ENCODE measurements around the gene TAOK1.

The TAOK1 gene

GRCh38 chr17:29586676-29587469, 196.7 kb downstream of the TAOK1 start:
- no peak for DNase-seq

GRCh38 chr17:29587591-29587990, 197.4 kb downstream of the TAOK1 start:
- no peak for DNase-seq

GRCh38 chr17:29588017-29588561, 197.9 kb downstream of the TAOK1 start:
- no peak for DNase-seq

DNA sequence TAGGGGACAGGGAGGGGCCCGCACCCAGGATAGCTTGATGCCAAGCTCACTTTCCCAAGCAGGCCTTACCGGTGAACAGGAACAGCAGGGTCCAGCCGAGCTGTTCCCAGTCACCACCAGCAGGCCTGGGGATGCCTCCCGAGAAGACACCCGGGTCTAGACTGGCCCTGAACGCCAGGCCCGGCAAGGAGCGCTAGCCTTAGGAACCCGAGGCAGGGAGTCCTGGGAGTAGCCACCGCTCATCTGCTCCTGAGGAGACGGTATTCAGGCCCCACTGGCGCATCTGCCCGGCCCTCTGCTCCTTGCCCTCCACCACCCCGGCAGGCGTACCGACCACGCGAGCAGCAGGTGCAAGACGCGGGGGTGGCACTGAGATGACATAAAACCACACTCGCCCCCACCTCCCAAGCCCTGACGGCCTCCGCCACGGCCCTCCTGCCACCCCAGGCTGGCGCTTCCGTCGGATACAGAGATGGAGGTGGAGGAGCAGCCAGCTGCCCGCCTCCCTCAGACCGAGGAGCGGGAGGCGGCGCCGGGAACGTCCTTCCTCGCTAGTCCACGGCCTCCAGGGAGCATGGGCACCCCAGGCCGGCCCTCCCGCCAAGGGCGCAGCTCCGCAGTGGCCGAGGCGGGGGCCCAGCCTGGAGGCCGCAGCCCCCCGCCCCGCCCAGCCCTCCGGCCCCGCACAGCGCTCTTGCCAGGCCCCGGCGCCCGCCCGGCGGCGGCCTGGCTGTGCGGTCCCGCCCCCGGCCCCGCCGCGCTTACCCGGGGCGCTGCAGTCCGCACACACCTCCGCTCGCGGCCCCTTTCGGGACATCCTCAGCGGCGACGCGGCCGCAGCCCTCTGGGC, 198.6 kb downstream of the TAOK1 start:
- DNase-seq = peak; percentile 58

DNA sequence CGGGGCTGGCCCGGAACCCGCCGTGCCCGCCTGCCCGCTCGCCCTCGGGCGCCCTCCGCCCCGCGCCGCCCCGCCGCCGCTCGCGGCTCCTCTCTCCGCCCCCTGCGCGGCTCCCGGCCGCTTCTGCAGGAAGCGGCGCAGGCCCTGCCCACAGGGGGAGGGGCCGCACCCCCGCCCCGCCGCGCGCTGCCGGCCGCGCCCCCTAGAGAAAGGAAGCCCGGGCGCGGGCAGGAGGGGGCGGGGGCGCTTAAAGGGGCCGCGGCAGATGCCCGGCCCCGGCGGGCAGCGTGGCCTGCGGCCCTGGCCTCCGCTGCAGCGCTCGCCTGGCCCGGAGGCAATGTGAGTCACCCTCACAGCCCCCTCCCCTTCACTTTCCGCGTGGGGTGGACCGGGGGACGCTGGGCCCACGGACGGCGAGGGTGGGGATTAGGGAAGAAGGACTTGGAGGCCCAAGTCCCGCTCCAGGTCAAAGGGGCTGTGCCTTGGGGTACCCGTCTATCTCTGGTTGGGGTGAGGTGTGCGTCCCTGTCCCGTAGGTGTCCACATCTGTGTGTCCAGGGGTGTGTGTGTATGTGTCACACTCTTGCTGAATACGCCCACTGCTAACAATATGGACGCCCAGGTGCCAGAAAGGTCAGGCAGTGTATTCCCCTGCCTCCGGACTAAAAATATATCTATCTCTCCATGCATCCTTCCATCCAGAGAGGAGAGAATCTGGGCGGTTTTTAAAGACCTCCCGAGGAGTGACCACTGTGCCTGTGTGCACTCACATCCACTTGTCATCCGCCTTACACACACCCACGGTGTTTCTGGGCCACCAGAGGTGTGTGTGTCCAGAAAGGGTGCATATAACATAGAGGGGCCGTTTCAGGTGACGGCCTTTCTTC, 199.6 kb downstream of the TAOK1 start, which contains the start of gene GIT1:
TSS of gene GIT1 (minus strand) at position 125 of the 887 bp plus-strand sequence. CDS start 270 bp downstream, outside the sequence.
- peak; percentile 94 for DNase-seq

GRCh38 chr17:29590411-29591145, 200.4 kb downstream of the TAOK1 start:
- DNase-seq = peak; percentile 58

DNA sequence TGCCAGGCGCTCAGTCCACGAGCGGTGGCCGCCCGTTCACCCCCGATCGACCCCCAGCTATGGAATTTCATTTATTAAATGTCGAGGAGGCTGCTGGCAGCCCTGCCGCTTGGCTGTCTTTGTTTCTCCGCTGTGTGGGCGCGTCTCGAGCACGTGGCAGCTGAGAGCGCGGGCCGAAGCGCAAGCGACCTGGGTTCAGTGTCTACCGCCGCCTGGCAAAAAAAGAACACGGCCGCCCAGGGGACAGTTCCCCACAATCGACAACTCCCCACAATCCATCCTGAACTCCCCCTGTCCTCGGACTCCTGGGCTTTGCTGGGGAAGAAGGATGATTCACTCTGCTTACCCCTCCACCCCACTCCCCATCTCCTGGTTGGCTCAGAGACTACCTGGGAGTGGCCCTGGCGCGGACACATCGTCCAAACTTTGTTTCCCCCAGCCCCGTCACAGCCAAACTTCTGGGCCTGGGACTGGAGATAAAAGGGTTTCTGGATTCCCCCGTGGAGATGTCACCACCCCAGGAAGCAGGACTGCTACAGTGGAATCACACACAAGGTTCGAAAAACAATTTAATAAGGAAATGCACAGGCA, 201.1 kb downstream of the TAOK1 start:
- DNase-seq = peak; percentile 62

DNA sequence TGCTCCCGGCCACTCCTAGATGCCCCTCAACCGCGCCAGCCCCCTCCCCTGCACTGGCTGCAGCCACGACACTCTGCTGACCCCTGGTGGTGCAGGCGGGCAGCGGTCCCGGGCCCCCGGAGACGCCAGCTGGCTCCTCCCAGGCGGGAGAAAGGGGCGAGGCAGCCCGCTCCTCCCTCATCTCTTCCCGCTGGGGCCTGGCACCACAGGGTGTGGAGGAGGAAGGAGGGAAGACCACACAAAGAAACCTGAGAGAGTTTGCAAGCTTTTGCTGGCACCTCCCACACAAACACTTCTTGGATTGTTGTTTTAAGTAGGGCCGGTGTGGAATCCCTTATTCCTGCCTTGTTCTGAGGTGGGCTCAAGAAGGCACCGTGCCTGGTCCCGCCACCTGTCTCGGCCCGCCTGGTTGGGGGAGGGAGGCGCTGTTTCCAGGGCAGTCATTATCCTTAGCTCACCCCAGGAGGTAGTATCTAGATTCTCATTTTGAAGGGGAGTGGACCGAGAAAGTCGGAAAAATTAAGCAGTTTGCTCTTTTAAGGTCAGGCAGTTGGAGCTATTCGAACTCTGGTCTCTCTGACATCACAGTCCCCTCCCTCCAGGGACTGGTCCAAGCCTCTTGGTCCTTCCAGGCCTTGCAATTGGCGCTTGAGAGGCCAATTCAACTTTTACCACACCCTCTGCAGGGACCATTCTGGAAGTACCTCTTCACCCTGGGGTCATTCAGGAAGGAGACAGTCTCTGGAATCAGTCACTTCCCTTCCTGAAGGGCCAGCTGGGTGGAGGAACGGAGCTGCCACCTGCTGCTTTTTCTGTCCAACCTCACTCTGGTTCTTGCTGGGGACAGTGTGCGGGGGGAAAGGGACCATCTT, 201.8 kb downstream of the TAOK1 start:
- DNase-seq = peak; percentile 86

DNA sequence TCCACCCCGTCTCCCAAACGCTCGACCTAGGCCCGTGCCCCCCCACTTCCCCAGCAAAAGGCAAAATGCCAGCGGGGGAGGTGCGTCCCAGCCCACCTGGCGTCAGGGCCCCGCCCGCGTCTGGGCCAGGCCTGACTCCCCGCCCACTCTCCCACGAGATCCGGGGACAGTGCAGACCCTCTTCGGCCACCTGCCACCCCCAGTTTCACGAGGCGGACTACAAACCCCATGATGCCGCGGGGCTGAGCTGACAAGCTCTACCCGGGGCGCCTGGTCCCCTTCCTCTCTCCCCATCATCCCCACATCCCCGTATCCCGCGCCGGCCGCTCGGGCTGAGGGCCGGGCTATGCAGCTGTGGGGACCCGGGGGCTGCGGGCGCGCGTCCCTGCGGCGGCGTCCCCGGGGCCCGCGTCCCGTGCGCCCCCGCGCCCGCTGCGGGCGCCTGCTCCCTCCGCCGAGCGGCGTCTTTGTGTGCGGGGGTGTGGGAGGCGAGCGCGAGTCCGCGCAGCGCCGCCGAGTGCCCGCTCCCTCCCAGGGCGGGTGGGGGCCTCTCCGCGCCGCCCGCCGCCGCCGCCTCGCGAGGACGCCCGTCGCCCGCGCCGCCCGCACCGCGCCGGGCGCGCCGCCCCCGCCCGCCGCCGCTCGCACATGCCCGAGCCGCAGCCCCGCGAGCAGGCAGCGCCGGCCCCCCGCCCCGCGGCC, 202.8 kb downstream of the TAOK1 start, which contains the start of gene ANKRD13B:
TSS of gene ANKRD13B (plus strand) at position 283 of the 702 bp plus-strand sequence. CDS start 490 bp downstream, outside the sequence.
- peak; percentile 52 for DNase-seq

DNA sequence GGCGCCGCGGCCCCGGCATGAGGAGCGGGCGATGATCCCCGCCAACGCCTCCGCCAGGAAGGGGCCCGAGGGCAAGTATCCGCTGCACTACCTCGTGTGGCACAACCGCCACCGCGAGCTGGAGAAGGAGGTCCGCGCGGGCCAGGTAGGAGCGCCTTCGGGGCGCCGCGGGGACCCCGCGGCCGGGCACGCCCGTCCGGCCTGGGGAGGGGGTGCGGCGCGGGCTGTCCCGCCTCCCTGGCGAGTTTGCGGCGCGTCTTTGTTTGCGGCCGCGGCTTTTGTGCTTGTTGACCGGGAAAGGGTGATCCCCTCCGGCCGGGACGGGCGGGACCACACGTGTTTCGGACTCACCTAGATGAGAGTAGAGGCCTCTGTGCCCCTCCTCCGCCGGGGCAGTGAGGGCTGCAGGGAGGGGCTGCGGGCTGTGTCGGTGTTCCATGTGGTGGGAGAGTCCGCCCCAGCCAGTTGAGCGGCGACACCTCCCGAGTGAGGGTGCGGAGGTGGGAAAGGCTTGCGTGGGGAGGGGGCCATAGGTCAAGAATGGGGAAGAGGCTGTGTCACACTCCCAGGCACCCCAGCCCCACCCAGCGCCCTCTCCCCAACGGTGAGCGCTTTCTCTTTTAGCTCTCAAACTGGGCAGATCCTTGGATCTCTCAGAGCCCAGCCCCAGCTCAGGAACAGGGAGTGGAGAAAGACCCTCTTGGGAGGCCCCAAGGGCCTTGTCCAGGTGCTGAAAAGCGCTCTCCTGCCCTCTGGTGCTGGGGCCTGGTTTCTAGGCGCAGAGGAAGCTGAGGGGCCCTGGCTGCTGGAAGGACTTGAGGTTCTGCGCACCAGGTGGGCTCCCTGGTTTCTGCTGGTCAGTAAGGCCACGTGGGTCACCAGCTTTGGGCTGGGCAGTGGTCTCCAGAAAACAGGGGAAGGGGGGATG, 203.7 kb downstream of the TAOK1 start:
- peak; percentile 60 for DNase-seq

- DNase-seq = no peak
These were observed 204.4 kb downstream of the TAOK1 start for GRCh38 chr17:29594519-29595090.

DNA sequence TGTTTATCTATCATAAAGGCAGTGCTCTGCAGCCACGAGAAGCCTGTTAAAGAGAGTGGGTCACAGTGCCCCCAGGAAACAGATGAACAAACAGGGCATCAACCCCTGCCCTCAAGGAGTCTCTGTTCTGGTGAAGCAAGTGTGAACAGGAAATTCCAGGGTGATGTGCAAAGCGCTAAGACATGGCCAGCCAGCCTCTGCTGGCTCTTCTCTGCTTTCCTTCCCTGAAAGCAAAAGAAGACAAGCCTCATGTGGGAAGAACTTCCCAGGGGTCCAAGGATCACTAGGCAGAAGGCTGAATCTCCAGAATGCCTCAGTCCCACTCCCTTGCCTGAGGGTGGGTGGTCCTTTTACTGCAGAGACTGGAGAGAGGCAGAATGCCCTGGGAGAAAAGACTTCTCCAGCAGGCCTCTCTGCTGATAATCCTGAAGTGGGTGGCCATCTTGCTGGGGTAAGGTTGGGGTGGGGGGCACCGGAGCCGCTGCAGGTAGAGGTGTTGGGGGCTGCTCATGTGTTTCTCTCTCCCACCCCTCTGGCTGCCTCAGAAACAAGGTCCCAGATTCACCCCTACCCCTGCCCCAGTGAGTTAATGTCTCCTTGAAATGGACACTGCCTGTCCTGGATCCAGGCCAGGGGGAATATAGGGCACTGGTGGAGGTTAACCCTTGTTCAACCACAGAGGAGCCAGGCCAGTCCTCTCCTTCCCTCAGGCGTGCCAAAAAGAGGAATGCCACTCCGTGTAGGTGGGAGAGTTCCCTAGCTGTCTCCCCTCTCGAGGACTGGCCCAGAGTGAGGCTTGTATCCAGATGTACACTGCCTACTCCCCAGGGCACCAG, 205.2 kb downstream of the TAOK1 start:
- no peak for DNase-seq

DNA sequence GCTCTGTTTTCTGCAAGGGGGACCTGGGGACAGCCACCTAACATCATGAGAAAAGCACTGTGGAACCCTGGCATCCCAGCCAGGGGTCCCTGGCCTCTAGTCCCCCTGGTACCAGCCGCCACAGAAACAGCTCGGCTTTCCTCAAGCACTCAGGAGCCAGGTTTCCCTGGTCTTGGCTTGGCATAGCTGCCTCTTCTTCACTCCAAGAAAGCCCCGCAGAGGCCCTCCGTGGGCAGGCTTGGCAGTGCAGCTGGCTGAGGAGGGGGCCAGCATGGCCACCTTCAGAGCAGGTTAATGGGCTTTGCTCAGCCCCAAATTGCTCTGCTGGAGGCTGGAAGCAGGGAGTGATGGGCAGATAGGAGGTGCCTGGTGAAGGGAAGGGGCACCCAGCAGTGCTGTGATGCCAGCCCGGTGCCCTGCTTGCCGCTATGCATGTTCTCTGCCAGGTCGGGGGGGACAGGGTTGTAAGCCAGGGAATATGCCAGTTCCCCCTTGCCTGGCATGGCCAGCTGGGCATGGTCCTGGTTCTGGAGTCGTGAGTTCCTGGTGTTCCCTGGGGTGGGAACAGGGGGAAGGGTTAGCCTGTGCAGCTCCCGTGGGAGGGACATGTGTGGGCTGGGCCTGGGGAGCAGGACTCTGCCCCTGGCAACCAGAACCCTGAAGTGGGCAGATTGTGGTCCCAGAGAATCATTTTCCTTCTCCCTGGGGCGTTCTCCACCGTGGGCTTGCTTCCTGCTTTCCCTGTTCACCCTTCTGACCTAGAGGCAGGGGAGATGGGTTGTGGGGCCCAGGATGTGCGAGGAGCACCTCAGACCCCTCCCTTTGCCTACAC, 206.0 kb downstream of the TAOK1 start:
- no peak for DNase-seq

DNA sequence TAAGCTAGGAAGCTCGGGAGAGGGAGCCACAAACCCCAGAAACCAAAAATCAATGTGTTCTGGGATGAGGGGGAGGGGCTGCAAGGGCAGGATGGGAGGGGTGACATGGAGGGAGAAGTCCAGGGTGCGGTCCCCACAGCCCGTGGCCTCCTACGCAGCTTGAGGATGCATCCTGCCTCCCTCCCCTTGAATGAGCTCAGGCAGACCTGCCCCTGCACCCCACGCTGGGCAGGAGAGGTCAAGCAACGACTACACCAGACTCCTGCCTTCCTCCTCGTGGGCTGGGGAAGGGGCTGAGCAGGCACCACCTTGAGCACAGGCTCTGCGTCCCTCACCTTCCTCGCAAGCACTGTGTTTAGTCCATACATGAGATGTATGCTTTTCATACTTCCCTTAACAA, 206.6 kb downstream of the TAOK1 start:
- DNase-seq = no peak

GRCh38 chr17:29597361-29598172, 207.4 kb downstream of the TAOK1 start:
- DNase-seq = no peak
